Vagina (tissue), 2 donors: ENCODE measurements around the gene ANO6. TPM values are rescaled to one million over a fixed set of nuclear protein-coding genes. Genes with fewer than 3 reads are reported as not detected.
A peak's percentile ranks its signal among the peaks of the same experiment; 100 is the strongest.

Experiments used
- DNase-seq, 2 donors: peaks; one replicate each; pipeline ENCODE4 v3.0.0-alpha.2; 2017; ENCODE audit errors: extremely low spot score in 2 of 2
- H3K27ac ChIP-seq: fragments of 200-600 bp; sonication (generic); one replicate; pipeline ENCODE4 v1.5.1; 2019
- H3K27me3 ChIP-seq: fragments of 200-600 bp; sonication (generic); one replicate; pipeline ENCODE4 v1.5.1; 2019
- H3K36me3 ChIP-seq, 2 donors: fragments of 200-600 bp; sonication (generic); one replicate each; pipeline ENCODE4 v1.5.1; 2017 to 2019
- H3K4me1 ChIP-seq: fragments of 200-600 bp; sonication (generic); one replicate; pipeline ENCODE4 v1.5.1; 2019
- H3K4me3 ChIP-seq, 2 donors: fragments of 200-600 bp; sonication (generic); 1 replicate in 1 of 2; 2 replicates in 1 of 2; pipeline ENCODE4 v1.5.1; 2016 to 2019
- H3K9me3 ChIP-seq: fragments of 200-600 bp; sonication (generic); one replicate; pipeline ENCODE4 v1.5.1; 2019
- POLR2A ChIP-seq, 2 donors: fragments of 450-650 bp; IDR thresholded peaks; one replicate each; pipeline ENCODE4 v1.6.1; 2017; ENCODE audit warnings: antibody characterized with exemption in 2 of 2, mild to moderate bottlenecking in 2 of 2, moderate library complexity in 2 of 2
- POLR2AphosphoS5 ChIP-seq, 2 donors: sonication (generic); formaldehyde crosslinking; IDR thresholded peaks; one replicate each; pipeline ENCODE4 v1.9.0; 2017; ENCODE audit warnings: antibody characterized with exemption in 2 of 2, mild to moderate bottlenecking in 2 of 2, low read depth in 1 of 2; ENCODE audit not compliant: insufficient read depth in 1 of 2
- intact Hi-C: fragments of 100-400 bp; cut with DNase I; formaldehyde crosslinking; loops from one replicate; pipeline ENCODE4 v1.15.1; 2023
- total RNA-seq: library from RNA; depleted of rRNA; stranded (reverse); fragments of >200 nt; gene quantifications from one replicate; pipeline ENCODE4 v1.2.3, GENCODE V29; 2016
- TF ChIP-seq, protein P1 (sequence below), 3 experiments: fragments of 450-650 bp in 2 of 3; fragments of 200-600 bp in 1 of 3; sonication (generic) in 1 of 3; IDR thresholded peaks; one replicate each; pipeline ENCODE4 v1.5.1; 2017 to 2019; ENCODE audit warnings: antibody characterized with exemption in 3 of 3, mild to moderate bottlenecking in 2 of 3, moderate library complexity in 2 of 3

The ANO6 gene
- total RNA-seq, 1 donor from 2014 or later: 48.4 TPM

DNA sequence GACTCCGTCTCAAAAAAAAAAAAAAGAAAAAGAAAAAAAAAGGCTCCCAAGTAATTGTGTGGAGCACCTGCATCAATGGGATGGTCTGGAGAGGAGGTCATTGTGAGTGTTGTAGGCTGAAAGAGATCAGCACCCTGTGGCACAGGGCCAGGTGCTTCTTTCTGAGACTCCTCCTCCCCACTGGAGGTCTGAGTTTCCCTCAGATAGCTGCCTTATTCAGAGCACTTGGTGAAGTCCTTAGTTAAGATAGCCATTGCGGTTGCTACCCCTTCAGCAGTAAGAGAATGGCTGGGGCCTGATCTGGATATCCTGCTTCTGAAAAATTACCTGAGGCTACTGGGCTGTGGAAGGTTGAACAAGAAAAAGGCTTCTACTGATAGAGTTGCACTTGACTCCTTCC, 69.8 kb downstream of the ANO6 start:
- H3K4me1 ChIP-seq: peaks cover 7% of the 10 kb centered on the region
- no peaks in the 10 kb centered on the region for H3K9me3 ChIP-seq
- no peaks in the 10 kb centered on the region for H3K36me3 ChIP-seq
- H3K4me3 ChIP-seq: no peak overlapping the region
- no peak overlapping the region for H3K27ac ChIP-seq
- no peak for DNase-seq
- intact Hi-C loops: no loop called here
- no peaks in the 10 kb centered on the region for H3K27me3 ChIP-seq
- TF ChIP-seq POLR2A (IDR thresholded peaks at IDR 0.05): no peak

DNA sequence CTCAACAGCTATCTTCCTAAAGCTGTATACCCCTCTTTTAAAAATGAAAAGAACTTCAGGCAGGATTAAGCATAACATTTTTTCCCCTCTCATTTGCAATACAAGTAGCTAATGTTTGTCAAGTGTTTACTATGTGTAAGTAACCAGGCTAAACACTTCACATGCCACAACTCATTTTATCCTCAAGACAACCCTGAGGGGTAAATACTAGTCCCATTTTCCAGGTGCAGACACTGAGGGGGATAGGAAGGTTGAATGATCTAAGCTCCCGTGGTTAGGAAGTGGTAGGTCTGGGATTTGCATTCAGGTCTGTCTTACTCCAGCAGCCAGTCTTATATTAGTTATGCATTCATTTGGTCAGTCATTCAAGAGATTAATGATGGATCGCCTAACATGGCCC, 70.7 kb downstream of the ANO6 start:
- intact Hi-C loops: no loop called here
- H3K4me1 ChIP-seq: peaks cover 7% of the 10 kb centered on the region

DNA sequence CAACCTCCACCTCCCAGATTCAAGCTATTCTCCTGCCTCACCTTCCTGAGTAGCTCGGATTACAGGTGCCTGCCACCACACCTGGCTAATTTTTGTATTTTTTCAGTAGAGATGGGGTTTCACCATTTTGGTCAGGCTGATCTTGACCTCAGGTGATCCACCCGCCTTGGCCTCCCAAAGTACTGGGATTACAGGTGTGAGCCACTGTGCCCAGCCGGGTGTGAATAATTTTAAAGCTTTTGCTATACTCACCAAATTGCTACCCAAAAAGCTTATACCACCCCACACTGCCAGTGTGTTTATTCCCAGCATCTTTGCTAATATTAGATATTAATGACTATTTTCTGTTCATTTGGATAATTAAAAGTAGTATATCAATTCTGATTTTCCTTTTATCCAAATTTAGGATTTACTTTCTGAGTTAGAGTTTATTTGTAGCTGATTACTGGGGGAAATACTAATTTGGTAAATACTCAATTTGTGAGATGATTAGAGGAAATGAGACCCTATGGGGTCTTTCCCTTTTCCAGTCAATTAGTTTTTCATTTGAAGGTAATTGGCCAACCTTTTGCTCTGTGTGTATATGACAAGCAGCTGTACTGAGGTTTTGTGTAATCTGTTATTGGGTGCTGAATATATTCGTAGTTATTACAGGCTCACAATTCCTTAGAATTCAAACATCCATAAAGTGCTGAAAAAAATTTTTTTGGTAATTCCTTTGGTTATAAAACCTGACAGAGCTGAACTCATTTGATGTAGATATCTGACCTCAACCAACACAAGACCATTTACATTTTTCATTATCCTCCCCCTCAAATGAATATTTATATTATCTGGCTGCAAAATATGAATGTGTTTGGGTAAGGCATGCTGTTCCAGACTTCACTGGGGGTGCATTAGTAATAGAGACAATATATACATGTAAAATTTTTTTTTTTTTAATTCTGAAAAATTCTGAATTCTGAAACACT, 73.6 kb downstream of the ANO6 start:
- TF ChIP-seq POLR2AphosphoS5 (IDR thresholded peaks at IDR 0.05; ENCODE audit: insufficient read depth in 1 of 2, low read depth in 1 of 2): no peak
- TF ChIP-seq POLR2A (IDR thresholded peaks at IDR 0.05): no peak
- TF ChIP-seq, protein P1, sequence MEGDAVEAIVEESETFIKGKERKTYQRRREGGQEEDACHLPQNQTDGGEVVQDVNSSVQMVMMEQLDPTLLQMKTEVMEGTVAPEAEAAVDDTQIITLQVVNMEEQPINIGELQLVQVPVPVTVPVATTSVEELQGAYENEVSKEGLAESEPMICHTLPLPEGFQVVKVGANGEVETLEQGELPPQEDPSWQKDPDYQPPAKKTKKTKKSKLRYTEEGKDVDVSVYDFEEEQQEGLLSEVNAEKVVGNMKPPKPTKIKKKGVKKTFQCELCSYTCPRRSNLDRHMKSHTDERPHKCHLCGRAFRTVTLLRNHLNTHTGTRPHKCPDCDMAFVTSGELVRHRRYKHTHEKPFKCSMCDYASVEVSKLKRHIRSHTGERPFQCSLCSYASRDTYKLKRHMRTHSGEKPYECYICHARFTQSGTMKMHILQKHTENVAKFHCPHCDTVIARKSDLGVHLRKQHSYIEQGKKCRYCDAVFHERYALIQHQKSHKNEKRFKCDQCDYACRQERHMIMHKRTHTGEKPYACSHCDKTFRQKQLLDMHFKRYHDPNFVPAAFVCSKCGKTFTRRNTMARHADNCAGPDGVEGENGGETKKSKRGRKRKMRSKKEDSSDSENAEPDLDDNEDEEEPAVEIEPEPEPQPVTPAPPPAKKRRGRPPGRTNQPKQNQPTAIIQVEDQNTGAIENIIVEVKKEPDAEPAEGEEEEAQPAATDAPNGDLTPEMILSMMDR (IDR thresholded peaks at IDR 0.05): no peak

More for the DNA sequence above, 70.7 kb downstream of the ANO6 start:
- Histone ChIP-seq H3K27me3 (no peaks in the 10 kb centered on the region), H3K4me3 (no peak overlapping the region), H3K36me3 (no peaks in the 10 kb centered on the region), H3K9me3 (no peaks in the 10 kb centered on the region), H3K27ac (no peak overlapping the region)
- TF ChIP-seq POLR2A (IDR thresholded peaks at IDR 0.05): no peak
- TF ChIP-seq, protein P1 (IDR thresholded peaks at IDR 0.05): no peak
- no peak for TF ChIP-seq POLR2AphosphoS5 (IDR thresholded peaks at IDR 0.05; ENCODE audit: insufficient read depth in 1 of 2, low read depth in 1 of 2)
- DNase-seq: no peak

DNA sequence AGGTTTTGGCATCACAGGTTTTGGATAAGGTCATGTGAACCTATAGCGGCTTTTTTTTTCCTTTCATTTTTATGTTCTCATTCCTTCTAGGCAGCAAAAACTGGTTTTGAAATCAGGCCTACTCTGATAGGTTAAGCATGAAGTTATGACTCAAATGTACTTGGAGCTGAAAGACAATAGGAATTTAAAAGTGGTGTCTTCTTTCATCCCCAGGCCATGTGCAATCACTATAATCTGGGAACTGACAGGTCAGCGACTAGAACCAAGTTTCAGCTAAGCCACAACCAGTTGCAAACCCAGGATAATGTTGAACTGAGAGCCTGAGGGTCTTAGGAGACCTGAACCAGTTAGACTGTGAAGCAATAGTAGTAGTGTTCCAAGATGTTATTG, 74.3 kb downstream of the ANO6 start:
- intact Hi-C loops: no loop called here
- Histone ChIP-seq H3K36me3 (no peaks in the 10 kb centered on the region), H3K4me1 (peaks cover 13% of the 10 kb centered on the region), H3K27ac (peak overlapping the region; percentile 14), H3K9me3 (no peaks in the 10 kb centered on the region), H3K4me3 (no peak overlapping the region), H3K27me3 (no peaks in the 10 kb centered on the region)
- TF ChIP-seq POLR2AphosphoS5 (IDR thresholded peaks at IDR 0.05; ENCODE audit: insufficient read depth in 1 of 2, low read depth in 1 of 2): peak in 1 of 2 donors; percentile 67
- TF ChIP-seq, protein P1 (IDR thresholded peaks at IDR 0.05): no peak
- no peak for DNase-seq

More for the DNA sequence above, 73.6 kb downstream of the ANO6 start:
- intact Hi-C loops: no loop called here
- Histone ChIP-seq H3K9me3 (no peaks in the 10 kb centered on the region), H3K4me1 (peaks cover 13% of the 10 kb centered on the region), H3K4me3 (no peak overlapping the region), H3K27me3 (no peaks in the 10 kb centered on the region), H3K36me3 (no peaks in the 10 kb centered on the region), H3K27ac (peak overlapping the region; percentile 14)
- no peak for DNase-seq

DNA sequence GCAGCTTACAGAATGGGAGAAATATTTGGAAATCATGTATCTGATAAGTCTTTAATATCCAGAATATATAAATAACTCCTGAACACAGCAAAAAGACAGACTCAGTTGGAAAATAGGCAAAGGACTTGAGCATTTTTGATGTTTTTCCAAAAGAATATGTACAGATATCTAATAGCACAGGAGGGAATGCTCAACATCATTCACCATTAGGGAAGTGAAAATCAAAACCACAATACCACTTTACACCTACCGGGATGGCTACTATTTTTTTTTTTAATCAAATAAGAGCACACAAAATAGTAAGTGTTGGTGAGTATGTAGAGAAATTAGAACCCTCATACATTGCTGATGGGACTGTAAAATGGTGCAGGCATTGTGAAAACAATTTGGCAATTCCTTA, 75.6 kb downstream of the ANO6 start:
- TF ChIP-seq POLR2AphosphoS5 (IDR thresholded peaks at IDR 0.05; ENCODE audit: insufficient read depth in 1 of 2, low read depth in 1 of 2): no peak
- no peak for TF ChIP-seq POLR2A (IDR thresholded peaks at IDR 0.05)
- TF ChIP-seq, protein P1 (IDR thresholded peaks at IDR 0.05): no peak
- Histone ChIP-seq H3K36me3 (no peaks in the 10 kb centered on the region), H3K9me3 (no peaks in the 10 kb centered on the region), H3K4me3 (no peak overlapping the region), H3K27me3 (no peaks in the 10 kb centered on the region), H3K27ac (no peak overlapping the region), H3K4me1 (peaks cover 13% of the 10 kb centered on the region)
- DNase-seq: no peak
- intact Hi-C loops: no loop called here
